Stimulated activated CD8-positive, alpha-beta memory T cell treated with anti-CD3 and anti-CD28 coated beads, Interleukin-7, amount 100 ng/mL, for 1 hour (primary cell): Measurements from ENCODE around the gene CXCL9.
"Not testable (repeated sequence)": the region's sequence is repeated elsewhere in the genome, so short reads cannot be mapped to it uniquely, and the experiment has no call there.

Experiments
- DNase-seq, 2 donors: peaks; one replicate each; pipeline ENCODE4 v3.0.0-alpha.2; 2020; ENCODE audit warnings: low read depth in 2 of 2

The CXCL9 gene

GRCh38 chr4:76007089-76007862 lies at the start of gene CXCL9:
CXCL9 (minus strand) TSS chr4:76007509; CDS start chr4:76007449, 60 bp downstream.
- no peak for DNase-seq

DNA sequence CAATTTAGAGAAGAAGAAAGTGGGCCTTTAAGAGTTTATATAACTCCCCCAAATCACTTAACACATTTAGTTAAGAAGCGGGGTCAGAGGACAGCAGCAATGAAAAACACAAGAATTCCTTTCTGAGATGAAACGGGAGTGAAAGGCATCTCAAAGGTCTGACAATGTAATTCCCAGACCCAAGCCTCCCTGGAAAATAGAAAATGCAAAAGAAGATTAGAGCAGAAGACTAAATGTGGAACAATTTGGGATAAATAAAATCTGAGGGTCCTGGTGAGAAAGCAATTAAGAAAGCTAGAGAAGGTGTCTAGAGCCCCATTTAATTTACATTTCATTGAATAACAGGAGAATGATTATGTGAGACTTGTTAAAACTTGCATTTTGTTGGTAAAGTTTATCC lies 48.1 kb upstream of the CXCL9 start:
- DNase-seq = no peak

GRCh38 chr4:76055016-76055415 lies 47.7 kb upstream of the CXCL9 start:
- DNase-seq = no peak

- no peak for DNase-seq
Observed at GRCh38 chr4:76053730-76054129, 46.4 kb upstream of the CXCL9 start.

DNA sequence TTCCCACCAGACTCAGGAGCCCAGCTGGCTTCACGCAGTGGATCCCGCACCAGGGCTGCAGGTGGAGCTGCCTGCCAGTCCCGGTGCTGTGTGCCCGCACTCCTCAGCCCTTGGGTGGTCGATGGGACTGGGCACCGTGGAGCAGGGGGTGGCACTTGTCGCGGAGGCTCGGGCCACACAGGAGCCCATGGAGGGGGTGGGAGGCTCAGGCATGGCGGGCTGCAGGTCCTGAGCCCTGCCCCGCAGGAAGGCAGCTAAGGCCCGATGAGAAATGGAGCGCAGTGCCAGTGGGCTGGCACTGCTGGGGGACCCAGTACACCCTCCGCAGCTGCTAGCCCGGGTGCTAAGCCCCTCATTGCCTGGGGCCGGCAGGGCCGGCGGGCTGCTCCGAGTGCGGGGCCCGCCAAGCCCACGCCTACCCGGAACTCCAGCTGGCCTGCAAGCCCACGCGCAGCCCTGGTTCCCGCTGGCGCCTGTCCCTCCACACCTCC lies 43.3 kb upstream of the CXCL9 start:
- DNase-seq = not testable (repeated sequence)

DNA sequence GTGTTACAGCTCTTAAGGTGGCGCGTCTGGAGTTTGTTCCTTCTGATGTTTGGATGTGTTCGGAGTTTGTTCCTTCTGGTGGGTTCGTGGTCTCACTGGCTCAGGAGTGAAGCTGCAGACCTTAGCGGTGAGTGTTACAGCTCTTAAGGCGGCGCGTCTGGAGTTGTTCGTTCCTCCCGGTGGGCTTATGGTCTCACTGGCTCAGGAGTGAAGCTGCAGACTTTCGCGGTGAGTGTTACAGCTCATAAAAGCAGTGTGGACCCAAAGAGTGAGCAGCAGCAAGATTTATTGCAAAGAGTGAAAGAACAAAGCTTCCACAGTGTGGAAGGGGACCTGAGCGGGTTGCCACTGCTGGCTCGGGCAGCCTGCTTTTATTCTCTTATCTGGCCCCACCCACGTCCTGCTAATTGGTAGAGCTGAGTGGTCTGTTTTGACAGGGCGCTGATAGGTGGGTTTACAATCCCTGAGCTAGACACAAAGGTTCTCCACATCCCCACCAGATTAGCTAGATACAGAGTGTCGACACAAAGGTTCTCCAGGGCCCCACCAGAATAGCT lies 42.6 kb upstream of the CXCL9 start:
- not testable (repeated sequence) for DNase-seq

DNA sequence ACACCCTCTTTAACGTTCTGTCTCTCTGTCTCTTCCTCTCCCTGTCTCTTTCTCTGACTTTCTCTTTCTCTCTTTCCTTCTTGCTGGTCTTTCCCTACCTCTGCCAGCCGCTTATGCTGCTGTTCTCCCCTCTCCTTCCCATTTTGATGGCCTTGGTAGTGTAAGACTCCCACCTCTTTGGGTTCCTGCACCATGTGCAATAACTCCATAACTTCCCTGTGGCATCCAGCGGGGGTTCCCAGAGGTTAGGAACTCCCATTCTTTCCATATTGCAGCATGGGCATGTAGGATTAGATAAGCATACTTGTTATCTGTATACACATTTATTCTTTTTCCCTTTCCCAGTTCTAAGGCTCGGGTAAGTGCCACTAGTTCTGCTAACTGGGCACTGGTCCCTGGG lies 37.4 kb upstream of the CXCL9 start:
- DNase-seq = not testable (repeated sequence)

- DNase-seq = not testable (repeated sequence)
Observed at GRCh38 chr4:76043306-76043705, 36.0 kb upstream of the CXCL9 start.

DNA sequence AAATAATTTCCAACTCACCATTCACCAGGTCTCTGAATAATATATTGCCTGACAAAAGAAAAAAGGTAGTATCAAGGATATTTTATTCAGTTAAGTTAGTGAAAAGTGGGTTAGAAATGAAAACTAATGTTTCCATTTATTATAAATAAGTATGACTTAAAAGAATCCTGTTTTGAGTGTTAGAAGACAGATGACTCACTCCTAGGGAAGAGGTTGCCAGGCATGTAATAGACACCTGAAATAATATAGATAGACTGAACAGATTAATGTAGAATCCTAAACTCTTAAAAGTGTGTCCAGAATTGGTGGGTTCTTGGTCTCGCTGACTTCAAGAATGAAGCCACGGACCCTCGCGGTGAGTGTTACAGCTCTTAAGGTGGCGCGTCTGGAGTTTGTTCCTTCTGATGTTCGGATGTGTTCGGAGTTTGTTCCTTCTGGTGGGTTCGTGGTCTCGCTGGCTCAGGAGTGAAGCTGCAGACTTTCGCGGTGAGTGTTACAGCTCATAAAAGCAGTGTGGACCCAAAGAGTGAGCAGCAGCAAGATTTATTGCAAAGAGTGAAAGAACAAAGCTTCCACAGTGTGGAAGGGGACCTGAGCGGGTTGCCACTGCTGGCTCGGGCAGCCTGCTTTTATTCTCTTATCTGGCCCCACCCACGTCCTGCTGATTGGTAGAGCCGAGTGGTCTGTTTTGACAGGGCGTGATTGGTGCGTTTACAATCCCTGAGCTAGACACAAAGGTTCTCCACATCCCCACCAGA lies 35.1 kb upstream of the CXCL9 start:
- DNase-seq = not testable (repeated sequence)

GRCh38 chr4:76036855-76037254 lies 29.5 kb upstream of the CXCL9 start:
- no peak for DNase-seq

DNA sequence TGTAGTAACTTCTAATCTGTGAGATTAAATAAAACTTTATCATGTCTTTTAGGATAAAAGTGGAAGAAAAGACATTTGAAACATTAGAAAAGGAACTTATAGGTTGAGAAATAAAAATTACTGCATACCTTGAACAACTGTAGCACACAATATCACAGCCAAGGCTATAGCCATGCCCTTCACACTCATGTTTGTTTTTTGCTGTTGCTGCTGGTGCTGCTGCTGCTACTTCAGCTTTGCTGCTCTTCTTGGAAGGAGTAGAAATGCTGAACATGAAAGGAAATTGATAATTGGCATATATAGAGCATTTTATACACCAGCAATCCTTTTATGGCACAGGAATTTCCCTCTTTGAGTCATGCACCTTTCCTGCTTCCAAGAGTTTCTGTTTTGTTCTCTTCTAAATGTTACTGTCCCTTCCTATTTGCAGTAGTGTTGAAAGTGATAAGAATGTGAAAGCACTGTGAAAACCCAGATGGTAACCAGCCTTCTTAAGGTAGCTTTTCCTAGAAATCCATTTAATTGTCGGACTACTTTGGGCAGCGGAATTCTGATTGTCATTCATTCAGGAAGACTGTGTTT lies 28.6 kb upstream of the CXCL9 start, which contains the start of gene CXCL11:
Gene CXCL11 (minus strand): TSS at position 272 of the 582 bp plus-strand sequence. CDS start 83 bp downstream, at position 189.
- no peak for DNase-seq

DNA sequence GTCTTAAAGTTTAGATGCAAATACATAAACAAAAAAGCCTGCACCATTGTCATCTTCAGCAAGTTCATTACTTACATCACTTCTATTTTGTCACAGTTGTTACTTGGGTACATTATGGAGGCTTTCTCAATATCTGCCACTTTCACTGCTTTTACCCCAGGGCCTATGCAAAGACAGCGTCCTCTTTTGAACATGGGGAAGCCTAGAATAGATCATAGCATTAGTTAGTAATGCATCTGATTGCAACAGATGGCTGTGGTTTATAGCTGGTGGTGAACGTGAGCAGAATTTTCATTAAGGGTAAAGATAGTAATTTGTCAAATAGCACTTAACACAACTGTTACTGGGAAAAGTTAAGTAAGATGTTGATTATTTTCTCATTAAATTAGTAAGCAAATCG lies 27.8 kb upstream of the CXCL9 start:
- no peak for DNase-seq

DNA sequence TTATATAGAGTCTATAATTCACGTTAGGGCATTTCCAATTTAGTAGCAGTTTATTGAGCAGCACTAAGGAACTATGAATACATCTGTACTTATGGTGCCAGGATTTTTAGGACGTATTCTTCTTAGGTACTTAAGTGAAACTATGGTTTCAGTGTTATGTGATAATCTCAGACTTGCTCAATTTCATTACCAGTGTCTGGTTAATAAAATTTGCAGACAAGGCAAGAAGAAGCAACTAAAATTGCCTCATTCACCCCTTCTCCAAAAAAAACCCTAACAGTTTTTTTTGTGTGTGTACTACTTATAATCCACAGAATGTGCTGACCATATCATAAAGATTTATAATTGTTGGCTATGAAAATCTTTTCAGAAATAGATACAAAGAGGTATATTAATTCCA lies 22.0 kb upstream of the CXCL9 start:
- no peak for DNase-seq

DNA sequence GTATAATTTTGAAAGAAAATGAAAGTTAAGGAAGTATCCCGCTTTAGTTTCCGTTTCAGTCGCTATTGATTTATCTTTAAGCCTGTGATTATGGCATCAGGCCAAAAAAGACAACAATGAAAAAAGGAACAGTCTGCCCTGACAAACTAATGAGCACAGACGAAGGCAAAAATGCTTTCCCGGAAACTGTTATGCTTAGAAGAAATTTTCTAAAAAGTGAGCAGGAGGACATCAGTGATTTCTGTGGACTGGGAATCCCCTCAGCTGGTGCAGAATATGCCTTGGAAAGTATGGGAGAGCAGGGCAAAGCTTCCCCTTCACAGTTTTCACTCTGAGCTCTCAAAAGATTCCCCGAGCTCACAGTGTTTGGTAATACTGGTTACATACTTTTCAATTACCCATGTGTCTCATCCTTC lies 21.0 kb upstream of the CXCL9 start:
- DNase-seq = no peak

- DNase-seq = no peak
Observed at GRCh38 chr4:76024065-76024464, 16.8 kb upstream of the CXCL9 start.

GRCh38 chr4:76023389-76023788 lies 16.1 kb upstream of the CXCL9 start, which contains the start of gene CXCL10:
CXCL10 (minus strand) TSS chr4:76023497; CDS start chr4:76023431, 66 bp downstream.
- no peak for DNase-seq

DNA sequence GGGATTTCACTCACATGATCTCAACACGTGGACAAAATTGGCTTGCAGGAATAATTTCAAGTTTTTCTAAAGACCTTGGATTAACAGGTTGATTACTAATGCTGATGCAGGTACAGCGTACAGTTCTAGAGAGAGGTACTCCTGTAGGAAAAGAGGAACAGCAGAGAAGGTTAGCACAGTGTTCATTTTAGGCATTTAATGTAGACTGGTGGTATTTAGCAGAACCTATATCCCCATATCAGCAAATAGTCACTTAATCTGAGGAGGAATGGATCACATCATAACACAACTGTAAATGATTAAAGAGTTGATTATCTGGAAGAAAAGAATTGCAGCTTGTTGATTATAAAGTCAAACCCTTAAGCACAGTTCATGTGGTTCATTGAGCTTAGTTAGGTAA lies 15.4 kb upstream of the CXCL9 start:
- DNase-seq = no peak

GRCh38 chr4:76022031-76022430 lies 14.7 kb upstream of the CXCL9 start:
- DNase-seq = no peak

GRCh38 chr4:76017056-76017686 lies 9.9 kb upstream of the CXCL9 start:
- no peak for DNase-seq

- no peak for DNase-seq
Observed at GRCh38 chr4:76016393-76016792, 9.1 kb upstream of the CXCL9 start.

DNA sequence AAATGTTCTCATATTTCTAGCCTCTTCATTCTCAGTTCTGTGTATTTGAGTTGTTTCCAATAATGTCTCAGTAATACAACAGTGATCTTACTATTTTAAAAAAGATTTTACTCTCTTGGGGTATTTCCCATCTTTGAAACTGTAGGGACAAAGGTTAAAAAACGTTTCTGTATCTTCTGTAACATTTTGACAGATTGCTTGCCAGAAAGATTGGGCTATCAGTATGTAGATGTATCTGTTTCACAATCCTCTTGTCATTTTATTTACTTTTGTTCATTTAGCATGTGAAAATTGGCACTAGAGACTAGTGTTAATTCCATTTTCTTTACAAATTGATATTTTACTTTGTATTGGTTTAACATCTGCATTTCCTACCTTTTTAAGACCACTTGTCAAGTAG lies 6.2 kb upstream of the CXCL9 start:
- no peak for DNase-seq

DNA sequence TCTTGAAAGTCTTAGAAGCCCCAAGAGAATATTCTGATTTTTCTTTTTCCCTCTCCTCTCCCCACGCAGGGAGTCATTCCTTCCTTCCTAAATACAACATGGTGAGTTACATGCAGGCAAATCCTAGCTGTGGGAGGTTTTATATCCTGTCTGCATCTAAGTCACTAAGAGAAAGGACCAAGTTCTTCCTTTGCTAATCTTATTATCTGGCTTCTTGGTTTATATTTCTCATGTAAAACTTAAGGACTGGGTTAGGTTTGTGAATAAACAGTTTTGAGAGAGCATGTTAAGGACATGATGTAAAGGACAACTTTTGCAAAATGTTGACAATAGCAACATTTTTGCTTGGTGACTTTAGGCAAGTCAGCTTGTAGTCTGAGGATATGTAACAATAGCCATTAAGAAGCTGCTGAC lies 5.1 kb upstream of the CXCL9 start:
- no peak for DNase-seq
